UCSD-AML1 (cell line): Measurements from ENCODE around the gene CAB39L.

Experiments
- DNase-seq: peaks from one replicate; lab custom pipeline; 2025; ENCODE audit not compliant: unreplicated experiment; lab: John Stamatoyannopoulos, UW

CAB39L gene

DNA sequence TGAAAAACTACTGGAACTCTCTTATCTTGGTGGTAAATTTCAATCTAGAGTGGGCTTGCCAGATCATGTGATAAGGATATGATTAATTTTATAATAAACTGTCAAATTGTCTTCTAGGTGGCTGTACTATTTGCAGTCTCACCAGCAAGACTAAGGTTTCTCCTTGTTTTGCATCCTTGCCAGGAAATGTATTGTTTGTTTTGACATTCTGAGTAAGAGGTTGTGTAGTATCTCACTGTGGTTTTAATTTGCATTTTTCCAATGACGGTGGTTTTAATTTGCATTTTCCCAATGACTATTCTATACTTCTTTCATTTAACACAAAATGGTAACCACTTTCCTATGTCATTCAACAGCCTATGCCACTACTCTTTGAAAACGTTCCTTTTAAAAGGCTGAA is 2.0 kb downstream of the CAB39L start:
- no peak for DNase-seq

DNA sequence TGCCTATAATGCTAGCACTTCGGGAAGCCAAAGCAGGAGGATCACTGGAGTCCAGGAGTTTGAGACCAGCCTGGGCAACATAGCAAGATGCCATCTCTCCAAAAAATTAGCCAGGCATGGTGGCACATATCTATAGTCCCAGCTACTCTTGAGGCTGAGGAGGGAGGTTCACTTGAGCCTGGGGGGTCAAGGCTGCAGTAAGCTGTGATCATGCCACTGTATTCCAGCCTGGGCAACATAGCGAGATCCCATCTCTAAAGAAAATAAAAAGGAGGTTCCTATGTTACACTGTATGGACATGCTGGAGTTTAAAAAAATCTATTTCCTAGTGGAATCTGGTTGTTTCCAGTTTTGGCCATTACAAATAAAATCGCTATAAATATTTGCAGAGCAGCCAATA is 2.6 kb downstream of the CAB39L start:
- no peak for DNase-seq

DNA sequence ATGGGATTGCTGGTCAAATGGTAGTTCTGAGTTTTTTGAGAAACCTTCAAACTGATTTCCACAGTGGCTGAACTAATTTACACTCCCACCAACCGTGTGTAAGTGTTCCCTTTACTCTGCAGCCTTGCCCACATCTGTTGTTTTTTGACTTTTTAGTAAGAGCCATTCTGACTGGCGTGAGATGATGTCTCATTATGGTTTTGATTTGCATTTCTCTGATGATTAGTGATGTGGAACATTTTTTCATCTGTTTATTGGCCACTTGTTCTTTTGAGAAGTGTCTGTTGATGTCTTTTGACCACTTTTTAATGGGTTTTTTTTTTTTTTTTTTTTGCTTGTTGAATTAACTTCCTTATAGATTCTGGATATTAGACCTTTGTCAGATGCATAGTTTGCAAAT is 4.3 kb downstream of the CAB39L start:
- no peak for DNase-seq

DNA sequence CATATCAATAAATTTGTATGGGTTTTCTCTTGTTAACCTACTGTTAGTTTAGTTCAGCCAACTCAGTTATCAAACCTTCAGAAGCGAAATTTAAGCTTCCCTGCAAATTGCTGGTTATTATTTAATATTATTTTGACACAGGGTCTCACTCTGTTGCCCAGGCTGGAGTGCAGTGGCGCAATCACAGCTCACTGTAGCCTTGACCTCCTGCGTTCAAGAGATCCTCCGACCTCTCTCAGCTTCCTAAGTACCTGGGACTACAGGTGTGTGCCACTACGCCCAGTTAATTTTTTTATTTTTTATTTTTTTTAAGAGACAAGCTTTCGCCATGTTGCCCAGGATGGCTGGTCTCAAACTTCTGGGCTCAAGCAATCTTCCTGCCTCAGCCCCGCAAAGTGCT is 6.2 kb downstream of the CAB39L start:
- no peak for DNase-seq

DNA sequence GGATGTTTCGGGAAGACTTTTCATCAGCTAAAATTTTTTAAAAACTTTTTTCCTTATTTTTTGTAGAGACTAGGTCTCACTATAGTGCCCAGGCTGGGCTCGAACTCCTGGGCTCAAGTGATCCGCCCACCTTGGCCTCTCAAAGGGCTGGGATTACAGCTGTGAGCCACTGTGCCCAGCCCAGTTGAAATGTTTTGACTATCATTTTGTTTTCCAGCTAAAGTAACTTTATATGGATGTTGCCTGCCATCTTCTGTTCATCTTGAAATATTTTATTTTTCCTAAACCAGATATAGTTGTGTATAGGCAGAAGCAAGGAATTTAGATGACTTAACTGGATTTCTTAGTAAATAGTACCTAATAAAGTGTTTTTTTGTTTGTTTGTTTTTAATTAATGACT is 7.0 kb downstream of the CAB39L start:
- no peak for DNase-seq

DNA sequence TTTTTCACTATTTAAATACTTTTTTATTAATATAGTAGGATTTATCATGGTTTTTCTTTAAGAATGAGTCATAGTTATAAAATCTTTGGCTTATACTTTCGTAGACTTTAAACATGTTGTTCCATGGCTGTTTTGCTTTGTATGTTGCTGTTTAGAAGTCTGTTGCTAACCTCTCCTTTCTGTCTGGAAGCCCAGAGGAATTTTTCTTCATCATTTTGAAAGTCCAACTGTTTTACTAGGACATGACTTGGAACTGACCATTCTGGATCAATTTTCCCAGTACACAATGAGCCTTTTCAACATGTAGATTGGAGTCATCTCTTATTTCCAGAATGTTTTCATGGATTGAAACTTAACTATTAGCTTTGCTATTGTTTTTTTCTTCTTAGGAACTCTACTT is 7.9 kb downstream of the CAB39L start:
- DNase-seq: no peak

DNA sequence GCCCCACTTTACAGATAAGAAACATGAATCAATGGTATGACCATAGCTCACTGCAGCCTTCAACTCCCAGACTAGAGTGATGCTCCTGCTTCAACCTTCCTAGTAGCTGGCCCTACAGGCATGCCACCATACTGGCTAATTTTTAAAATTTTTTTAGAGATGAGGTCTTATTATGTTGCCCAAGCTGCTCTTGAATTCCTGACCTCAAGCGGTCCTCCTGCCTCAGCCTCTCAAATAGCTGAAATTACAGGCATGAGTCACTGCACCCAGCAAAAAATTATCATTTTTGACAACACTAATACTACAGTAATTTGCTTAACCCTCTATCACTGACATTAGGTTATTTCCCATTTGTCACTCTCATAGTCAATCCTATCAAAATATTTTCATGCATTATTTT is 14.7 kb downstream of the CAB39L start:
- no peak for DNase-seq

DNA sequence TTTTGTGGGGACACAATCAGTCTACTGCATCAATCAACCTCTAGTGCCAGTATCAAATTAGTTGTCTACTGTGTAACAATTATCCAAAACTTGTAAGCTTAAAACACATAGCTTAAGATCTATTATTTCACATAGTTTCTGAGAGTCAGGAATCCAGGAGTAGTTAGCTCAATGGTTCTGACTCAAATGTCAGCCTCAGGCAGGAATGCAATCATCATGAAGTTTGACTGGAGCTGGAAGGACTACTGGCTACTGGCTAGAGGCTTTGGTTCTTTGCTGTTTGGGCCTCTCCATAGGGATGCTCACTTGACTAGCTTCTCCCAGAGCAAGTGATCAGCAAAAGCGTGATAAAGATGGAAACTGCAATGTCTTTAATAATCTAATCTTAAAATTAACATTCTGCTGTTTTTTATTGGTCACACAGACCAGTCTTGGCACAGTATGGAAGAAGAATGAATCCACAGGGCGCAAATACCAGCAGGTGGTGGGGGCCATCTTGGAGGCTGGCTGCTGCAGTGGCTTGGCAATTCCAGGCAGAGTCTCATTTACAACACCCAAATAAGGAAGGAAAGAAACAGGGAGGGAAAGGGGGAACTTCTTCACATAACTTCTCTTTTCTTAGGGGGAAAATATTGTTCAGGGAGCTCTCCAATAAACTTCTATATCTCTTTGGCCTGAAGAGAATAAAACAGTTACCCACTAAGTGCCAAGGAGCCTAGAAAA is 15.7 kb downstream of the CAB39L start:
- DNase-seq: no peak

DNA sequence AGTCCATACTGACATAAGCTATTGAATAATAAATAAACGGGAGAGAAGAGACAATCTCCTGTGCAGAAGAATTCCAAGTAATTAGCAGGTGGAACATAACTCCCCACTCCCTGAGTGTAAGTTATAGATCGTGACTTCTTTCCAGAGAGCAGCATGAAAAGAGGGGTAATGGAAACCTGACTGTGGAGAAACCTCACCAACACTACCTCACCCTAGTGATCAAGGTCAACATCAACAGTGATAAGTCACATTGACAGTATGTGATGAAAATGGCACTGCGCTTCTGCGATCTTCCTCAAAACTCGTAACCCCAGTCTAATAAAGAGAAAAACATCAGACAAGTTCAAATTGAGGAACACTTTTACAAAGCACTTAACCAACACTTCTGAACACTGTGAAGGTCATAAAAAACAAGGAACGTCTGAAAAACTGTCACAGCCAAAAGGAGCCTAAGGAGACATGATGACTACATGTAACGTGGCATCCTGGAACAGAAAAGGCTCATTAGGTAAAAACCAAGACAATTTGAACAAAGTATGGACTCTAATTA is 19.8 kb downstream of the CAB39L start:
- DNase-seq: no peak

DNA sequence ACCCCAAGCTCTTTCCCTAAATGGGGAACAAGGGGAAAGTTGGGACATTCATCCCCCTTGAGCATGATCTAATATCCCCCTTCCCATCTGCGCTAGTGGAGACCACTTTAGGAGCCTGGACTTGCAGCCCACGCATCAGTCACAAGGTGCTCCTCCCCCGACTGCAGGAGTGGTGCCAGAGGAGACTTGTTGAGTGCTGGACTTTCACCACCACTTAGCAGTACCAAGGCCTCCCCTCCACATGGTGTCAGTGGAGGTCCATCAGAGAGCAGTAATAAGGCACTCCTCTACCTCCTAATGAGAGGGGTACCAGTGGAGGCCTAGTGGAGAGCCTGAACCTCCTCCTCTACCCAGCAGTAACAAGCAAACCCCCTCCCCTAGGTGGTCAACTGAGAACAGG is 22.5 kb downstream of the CAB39L start:
- no peak for DNase-seq

DNA sequence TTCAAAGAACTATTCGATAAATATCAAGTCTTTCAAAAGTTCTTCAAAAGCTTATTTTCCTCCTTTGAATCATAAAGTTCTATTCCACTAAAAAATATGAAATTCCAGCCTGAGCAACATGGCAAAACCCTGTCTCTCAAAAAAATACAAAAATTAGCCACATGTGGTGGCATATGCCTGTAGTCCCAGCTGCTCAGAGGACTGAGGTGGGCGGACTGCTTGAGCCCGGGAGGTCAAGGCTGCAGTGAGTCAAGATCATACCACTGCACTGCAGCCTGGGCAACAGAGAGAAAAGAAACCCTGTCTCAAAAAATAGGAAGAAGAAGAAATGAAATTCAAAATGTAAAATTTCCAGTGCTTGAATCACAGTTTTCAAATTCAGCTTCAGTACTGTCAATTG is 24.6 kb downstream of the CAB39L start:
- no peak for DNase-seq

DNA sequence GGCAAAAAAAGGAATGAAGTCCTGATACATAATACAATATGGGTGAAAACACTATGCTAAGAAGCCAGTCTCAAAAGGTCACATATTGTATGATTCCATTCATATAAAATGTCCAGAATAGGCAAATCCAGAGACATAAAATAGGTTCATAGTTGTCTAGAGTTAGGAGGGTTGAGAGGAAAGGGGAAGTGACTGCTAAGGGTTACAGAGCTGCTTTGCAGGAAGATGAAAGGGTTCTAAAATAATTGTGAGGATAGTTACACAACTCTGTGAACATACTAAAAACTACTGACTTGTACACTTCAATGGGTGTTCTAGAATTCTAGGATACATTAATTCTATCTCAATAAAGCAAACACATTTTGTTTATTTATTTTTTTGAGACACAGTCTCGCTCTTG is 25.7 kb downstream of the CAB39L start:
- DNase-seq: no peak

DNA sequence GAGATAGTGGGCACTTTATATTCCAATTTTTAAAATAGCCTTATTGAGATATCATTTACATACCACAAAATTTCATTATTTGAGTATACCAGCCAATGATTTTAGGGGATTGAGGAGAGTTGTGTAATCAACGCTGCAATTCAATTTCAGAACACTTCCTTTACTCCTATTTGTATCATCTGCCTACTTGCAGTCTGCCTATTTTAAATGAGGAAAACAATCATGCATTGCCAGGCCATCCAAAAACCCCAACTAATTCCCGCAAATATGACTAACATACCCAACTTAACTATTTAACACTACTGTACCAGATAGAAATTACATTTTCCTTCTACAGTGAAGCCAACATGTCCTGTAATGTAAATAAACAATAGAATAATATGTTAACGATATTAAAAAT is 26.7 kb downstream of the CAB39L start:
- DNase-seq: no peak

DNA sequence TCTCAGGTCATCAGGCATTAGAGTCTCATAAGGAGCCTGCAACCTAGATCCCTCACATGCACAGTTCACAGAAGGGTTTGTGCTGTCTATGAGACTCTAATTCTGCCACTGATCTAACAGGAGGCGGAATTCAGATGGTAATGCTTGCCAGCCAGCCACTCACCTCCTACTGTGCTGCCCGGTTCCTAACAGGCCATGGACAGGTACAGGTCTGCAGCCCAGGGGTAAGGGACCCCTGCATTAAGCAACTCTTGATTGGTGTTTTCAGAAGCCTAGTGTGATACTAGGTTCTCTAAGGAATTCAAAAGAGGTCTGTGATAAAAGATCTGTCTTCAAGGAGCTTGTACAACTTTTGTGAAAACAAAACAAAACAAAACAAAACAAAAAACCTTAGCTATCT is 31.1 kb downstream of the CAB39L start:
- no peak for DNase-seq

DNA sequence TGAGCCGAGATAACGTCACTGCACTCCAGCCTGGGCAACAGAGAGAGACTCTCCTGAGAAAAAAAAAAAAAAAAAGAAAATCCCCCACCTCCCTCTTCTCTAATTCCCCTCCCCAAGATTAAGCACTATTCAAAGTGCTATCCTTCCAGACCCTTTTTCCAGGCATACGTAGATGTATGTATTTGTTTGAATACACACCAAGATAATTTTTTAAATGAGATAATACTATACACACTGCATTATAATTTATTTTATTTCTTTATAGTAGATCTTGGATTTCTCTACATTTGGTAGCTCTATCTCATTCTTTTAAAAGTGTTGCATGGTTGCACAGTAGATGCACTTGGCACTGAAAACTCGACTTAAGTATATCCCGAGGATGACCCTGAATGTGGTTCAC is 32.5 kb downstream of the CAB39L start:
- no peak for DNase-seq

DNA sequence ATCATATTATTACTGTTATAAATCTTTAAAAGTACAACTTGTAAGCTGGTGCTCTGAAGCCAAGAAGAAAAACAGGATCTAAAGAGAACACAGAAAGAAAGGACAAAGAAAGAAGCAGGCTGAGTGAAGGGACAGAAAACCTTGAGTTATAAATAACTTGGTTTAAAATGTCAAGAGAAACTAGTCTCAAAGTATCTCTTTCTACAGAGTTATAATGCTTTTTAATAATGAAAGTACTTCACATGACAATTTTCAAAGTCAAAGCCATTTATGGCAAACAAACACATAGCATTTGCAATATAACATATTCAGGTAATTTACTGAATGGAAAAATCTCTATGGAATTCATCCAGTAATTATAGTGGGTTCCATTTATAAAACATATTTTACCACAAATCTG is 33.4 kb downstream of the CAB39L start:
- DNase-seq: no peak

DNA sequence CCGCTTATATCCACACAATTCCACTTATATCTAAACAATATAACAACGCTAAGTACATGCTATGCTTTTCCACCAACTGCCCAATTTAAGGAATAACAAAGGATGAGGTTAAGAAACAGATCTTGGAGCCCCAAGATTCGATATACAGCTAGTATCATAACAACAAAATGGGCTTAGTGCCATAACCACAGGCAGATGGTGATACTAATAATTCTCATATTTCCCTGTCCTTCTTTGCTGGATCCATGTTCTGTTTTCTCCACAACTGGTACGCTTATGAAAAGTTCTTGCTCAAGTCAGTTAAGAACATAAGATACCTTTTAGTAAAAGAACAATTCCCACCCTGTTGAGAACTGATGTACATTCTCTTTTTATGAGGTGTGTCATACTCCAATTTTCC is 33.9 kb downstream of the CAB39L start:
- DNase-seq: no peak

DNA sequence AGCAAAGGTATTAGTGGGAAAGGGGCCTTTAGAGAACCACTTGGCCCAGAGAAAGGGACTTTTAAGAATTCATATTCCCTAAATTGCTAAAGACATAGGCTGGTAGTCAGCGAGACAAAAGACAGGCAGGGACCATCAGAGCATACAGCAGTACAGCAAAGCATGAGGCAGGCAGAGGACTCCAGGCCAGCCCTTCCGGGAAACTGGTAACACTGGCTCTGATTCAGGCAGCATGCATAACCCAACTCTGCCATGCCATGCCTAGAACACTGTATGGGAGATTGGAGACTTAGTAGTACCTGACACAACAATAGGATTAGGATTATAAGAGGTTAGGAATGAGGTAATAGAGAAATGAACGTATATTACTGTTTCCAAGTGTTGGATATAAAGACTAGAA is 34.9 kb downstream of the CAB39L start:
- DNase-seq: no peak

DNA sequence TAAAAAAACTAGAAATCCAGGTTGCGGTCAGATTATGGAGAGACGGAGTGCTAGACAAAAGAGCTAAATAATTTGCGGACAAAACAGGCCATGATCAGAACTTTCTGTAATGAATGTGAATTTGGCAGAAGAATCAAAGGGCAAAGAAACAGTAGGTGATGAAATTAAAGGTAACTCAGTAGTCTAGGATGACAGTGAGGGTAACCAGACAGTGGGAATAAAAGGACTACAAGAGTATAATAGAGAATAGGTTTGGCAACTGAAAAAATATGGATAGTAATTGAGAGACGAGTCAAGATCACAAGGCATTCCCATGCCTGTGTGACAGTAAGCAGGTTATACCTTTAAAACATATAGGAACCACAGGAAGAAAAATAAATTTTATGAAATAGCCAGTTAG is 35.9 kb downstream of the CAB39L start:
- DNase-seq: no peak

DNA sequence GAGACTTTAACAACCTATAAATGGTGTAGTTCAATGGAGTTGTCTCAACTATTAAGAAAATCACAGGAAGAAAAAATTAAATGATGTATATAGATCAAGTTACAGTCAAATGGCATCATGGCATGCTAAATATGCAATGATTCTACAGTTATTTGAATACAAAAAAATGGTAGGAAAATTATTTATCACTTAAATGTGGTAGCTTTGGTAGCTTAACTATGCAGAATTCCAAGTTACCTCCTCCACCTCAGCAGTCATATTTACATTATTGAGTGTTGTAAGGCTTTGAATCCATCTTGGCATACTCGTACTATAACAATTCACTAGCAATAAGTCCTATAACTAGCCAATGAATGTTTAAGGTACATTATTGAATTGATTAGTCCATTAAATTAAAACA is 36.8 kb downstream of the CAB39L start:
- no peak for DNase-seq

DNA sequence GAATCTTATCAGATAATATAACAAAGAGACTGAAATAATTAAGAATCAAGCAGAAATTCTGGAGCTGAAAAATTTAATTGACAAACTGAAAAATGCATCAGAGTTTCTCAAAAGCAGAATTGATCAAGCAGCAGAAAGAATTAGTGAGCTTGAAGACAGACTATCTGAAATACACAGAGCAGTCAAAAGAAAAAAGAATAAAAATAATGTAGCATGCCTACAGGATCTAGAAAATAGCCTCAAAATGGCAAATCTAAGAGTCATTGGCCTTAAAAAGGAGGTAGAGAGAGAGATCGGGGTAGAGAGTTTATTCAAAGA is 39.2 kb downstream of the CAB39L start:
- no peak for DNase-seq

DNA sequence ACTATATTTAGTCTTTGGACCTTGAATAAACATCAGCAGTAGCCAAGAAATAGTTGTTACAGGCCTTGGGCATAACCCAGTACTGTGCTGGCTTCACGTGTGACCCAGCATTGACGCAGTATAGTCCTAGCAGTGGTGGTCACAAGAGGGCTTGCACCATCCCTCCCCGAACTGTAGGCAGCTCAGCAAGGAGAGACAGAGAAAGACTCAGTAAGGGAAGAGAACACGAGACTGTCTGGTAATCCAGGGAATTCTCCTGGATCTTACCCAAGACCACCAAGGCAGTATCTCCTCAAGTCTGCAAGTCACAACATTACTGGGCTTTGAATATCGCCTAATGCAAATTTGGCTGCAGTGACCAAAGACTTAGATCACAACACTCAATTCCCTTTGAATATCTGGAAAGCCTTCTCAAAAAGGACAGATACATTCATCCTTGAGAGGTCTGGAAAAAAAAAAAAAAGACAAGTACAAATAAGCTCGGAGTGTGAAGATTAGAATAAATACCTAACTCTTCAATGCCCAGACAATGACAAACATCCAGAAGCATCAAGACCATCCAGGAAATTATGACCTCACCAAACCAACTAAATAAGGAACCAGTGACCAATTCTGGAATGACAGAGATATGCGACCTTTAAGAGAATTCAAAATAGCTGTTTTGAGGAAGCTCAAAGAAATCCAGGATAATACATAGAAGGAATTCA is 39.7 kb downstream of the CAB39L start:
- no peak for DNase-seq
